Activated T-cell treated with anti-CD3 and anti-CD28 coated beads, Interleukin-2, amount 50 U/mL, for 48 hours (primary cell): ENCODE data around the gene ECM1.

Experiments
- DNase-seq, 2 experiments: peaks; one replicate each; pipeline ENCODE4 v3.0.0-alpha.2; 2020

The ECM1 gene

DNA sequence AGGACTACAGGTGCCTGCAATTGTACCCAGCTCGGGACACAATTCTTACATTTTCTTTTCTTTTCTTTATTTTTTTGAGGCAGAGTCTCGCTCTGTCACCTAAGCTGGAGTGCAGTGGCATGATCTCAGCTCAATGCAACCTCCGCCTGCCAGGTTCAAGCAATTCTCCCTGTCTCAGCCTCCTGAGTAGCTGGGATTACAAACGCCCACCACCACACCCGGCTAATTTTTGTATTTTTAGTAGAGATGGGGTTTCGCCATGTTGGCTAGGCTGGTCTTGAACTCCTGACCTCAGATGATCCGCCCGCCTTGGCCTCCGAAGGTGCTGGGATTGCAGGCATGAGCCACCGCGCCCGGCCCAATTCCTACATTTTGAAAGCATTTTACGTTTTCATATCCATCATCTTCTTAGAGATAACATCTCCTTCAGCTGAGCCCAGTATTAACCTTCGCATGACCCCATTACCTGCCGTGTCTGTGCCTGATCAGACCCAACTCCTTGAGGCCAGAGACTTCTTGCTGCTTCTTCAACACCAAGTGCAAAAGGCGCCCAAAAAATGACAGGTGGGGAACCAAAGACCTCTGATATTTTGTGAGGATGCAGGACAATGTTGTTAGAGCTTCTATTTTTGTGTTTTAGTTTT is 38.5 kb downstream of the ECM1 start:
- DNase-seq, result no peak

DNA sequence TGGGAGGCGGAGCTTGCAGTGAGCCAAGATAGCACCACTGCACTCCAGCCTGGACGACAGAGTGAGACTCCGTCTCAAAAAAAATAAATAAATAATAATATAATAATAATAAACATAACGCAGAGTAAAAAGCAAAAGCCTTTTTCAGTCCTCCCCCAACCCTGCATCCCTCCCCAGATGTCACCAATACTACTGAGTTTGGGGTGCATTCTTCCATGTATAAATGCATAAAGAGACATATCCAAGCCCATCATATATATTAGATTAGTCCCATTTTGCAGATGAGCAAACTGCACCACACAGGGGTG is 40.4 kb downstream of the ECM1 start:
- DNase-seq, result no peak

DNA sequence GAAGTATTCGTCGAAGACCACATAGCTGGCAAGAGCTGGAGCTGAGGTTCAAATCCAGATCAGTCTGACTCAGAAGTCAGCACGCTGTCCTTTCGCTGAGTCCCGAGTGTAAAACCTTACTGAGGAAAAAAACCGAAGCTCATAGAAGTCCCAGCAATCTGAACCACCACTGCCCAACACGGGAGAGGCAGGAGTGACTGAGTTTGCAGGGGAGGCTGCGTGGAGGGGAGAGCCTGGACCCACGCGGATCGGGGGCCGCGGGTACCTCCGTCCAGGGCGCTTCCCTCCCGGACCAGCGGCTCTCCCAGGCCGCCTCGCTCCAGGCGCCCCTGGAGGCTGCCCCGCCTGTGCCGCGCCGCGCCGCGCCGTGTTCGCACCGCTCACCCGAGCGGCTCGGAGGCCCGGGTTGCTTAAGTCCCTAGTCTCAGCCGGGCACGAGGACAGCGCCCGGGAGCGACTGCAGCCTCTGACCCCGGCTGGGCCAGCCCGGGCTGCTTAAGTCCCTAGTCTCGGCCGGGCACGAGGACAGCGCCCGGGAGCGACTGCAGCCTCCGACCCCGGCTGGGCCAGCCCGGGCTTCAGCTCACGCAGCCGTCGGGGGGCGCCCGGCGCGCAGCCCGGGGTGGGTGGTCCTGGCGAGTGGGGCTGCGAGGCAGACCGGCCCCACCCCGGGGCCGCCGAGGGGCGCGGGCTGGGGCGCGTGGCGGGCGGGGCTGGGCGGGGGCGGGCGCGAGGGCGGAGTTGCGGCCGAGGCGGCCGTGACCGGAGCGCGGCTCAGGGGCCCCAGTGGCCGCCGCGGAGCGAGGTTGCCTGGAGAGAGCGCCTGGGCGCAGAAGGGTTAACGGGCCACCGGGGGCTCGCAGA is 41.0 kb downstream of the ECM1 start, which contains the start of gene ADAMTSL4:
Gene ADAMTSL4 (plus strand): TSS at position 777 of the 864 bp plus-strand sequence. CDS start 2,881 bp downstream, outside the sequence.
- DNase-seq, result peak; percentile 54 to 65

DNA sequence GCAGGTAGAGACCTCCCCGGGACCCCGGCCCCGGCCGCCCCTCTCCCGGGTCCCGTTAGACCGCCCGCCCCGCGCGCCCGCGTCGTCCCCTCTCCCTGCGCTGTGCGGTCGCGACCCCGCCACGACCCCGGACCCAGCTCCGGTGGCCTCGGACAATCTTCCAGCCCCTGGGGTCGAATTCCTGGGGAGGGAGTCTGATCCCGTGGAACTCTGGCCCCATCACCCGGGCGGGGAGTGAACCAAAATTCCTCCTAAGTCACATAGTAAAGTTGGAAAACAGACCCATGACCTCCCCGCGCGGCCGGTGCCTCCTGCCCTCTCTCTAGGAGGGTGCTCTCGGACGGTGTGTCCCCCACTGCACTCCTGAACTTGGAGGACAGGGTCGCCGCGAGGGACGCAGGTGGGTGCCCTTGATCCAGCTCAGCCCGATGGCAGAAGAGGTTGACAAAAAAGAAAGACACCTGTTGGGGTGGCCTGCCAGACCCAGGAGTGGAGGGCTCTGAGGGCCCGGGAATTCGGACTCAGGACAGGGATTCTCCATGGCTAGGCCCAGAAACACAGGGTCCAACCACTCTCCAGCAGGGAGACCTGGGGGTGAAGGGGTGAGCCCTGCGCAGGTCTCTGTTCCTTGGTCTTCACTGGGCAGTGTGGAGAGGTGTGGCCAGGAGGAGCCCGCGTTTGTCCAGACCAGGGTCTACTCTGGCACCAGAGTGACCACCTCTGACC is 41.8 kb downstream of the ECM1 start:
- peak in 1 of 2 experiments; percentile 21 for DNase-seq

DNA sequence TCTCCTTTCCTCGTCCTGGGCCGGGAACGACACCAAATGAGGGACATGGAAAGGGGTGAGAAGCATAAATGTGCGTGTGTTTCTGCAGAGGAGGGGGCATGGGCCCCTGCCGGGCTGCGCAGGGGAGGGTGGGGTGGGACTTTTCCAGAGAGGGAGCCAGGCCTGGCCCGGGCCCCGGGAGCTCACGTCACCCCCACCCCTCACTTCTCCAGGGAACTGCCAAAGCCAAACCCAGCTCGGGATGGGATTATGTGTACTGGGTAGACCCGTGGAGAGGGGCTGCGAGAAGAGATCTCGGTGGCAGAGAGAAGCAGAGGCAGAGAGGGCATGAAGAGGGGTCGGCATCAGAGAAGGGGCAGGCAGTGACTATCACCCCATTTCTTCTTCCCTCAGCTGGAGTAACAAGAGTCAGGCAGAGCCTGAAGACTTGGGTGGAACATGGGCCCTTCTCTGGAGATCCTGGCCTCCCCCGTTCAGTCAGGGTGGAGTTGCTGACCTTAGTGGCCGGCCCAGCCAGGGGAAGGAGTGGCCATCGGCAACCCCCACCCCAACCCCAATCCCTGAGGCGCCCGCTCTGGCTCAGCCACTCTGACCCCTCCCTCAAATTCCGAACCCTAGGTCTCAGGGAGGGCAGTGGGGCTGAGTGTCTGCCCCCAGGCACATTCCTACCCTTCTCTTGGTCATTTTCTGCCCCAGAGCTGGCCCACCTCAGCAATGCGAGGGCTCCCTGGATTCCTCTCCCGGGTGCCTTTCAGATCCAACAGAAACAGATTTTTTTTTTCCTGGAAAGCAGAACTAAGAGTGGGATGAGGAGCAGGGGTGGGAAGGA is 42.5 kb downstream of the ECM1 start:
- DNase-seq, result peak in 1 of 2 experiments; percentile 23

DNA sequence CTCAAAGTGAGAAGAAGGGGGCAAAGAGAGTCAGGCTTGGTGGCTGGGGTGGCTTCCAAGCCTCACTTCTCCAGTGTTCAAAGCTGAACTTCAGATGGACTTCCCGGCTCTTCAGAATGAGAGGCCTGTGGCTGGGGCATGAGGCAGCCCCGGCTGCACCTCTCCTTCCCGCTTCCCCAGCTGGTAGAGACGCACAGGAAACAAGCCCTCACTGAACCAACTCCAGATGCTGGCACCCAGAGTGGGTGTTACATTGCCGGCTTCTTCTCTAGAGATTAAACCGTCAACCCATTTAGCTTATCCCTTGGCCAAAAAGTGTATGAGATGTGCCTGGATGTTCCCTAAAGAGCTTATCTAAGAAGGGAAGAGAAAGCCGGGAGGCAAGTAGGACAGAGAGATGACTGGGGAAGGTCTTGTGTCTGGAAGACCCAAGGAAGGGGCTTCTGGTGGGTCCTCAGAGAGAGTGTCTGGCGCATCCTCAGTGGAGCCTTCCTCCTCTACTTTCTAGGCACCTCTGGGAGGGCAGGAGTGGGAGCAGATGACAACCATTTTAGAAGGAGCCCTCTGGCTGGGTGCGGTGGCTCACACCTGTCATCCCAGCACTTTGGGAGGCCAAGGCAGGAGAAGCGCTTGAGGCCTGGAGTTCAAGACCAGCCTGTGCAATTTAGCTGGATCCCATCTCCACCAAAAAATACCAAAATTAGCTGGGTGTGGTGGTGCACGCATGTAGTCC is 43.3 kb downstream of the ECM1 start:
- DNase-seq, result peak; percentile 39 to 43

DNA sequence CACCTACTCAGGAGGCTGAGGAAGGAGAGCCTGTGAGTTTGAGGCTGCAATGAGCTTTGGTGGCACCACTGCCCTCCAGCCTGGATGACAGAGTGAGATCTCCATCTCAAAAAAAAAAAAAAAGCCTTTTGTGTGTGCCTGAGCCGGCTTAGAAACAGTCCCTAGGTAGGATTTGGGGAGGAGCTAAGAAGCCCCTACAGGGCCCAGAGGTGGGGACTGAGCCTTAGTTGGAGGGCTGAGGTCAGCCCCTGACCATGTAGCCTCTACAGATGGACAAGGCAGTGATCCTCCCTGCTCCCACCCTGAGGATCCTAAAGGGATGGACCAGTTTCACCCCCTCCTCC is 43.8 kb downstream of the ECM1 start:
- peak in 1 of 2 experiments; percentile 17 for DNase-seq

DNA sequence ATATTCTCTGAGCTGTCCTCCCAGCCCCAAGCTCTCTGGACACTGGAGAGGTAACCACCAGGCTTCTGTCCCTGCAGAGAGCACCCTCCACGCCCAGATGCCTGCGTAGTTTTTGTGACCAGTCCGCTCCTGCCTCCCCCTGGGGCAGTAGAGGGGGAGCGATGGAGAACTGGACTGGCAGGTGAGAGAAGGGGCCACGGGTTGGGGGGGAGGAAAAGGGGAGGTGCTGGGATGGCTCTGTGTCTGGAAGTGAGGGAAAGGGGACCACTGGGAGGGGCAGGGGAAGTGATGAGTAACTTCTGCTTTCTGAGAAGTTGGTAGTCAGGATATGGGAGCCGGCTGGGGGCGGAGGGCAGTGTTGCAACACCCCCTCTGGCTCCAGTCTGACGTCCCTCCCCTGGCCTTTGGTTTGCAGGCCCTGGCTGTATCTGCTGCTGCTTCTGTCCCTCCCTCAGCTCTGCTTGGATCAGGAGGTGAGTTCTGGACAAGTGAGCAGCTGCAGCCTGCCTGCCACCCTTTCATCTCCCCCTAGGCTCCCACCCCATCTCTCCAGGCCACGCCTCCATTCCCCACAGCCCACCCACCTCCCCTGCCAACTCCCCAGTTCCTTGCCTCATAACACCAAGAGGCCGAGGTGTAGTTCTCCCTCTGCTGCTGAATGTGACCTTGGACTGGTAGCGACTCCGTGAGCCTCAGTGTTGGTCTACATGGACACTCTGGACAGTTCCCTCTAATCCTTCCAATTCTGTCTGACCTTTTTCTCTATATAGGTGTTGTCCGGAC is 44.4 kb downstream of the ECM1 start:
- peak in 1 of 2 experiments; percentile 48 for DNase-seq

DNA sequence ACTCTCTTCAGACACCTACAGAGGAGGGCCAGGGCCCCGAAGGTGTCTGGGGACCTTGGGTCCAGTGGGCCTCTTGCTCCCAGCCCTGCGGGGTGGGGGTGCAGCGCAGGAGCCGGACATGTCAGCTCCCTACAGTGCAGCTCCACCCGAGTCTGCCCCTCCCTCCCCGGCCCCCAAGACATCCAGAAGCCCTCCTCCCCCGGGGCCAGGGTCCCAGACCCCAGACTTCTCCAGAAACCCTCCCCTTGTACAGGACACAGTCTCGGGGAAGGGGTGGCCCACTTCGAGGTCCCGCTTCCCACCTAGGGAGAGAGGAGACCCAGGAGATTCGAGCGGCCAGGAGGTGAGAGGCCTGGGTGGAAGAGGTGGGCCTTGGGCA is 45.0 kb downstream of the ECM1 start:
- no peak for DNase-seq

DNA sequence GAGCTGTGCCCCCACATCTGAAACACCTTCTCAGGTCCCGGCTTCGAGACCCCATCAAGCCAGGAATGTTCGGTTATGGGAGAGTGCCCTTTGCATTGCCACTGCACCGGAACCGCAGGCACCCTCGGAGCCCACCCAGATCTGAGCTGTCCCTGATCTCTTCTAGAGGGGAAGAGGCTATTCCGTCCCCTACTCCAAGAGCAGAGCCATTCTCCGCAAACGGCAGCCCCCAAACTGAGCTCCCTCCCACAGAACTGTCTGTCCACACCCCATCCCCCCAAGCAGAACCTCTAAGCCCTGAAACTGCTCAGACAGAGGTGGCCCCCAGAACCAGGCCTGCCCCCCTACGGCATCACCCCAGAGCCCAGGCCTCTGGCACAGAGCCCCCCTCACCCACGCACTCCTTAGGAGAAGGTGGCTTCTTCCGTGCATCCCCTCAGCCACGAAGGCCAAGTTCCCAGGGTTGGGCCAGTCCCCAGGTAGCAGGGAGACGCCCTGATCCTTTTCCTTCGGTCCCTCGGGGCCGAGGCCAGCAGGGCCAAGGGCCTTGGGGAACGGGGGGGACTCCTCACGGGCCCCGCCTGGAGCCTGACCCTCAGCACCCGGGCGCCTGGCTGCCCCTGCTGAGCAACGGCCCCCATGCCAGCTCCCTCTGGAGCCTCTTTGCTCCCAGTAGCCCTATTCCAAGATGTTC is 45.6 kb downstream of the ECM1 start:
- DNase-seq, result no peak

DNA sequence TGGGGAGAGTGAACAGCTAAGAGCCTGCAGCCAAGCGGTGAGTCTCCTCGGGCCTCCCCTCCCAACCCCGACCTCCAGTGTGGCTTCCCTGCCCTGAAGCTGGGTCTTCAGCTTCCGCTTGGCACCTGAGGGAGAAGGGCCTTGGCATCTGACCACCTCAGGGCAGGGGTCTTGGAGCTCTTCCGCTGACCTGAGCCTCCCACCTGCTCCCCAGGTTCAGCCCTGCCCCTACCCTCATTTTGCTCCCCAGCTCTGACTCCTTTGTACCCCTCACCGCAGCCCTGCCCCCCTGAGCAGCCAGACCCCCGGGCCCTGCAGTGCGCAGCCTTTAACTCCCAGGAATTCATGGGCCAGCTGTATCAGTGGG is 46.2 kb downstream of the ECM1 start:
- DNase-seq, result no peak

DNA sequence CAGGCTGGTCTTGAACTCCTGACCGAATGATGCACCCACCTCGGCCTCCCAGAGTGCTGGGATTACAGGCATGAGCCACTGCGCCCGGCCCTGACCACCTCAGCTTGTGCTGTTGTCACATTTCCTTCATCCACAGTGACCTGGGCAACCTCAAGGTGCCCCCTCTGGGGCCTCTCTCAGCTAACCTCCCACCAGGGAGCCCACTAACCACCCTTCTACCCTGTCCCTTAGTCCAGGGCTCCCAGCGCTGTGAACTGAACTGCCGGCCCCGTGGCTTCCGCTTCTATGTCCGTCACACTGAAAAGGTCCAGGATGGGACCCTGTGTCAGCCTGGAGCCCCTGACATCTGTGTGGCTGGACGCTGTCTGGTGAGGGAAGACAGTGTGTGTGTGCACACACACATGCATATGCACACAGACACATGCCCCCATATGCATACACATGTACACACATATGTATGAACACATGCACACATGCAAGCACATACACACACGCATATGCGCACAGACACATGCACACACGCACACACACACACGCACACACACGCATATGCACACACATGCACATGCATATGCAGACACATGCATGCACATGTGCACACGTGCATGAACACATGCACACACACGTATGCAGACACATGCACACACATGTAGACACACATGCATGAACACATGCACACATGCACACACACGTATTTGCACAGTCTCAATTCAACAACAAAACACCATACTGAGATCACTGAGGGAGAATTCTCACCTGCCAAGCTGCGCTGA is 47.5 kb downstream of the ECM1 start:
- no peak for DNase-seq

DNA sequence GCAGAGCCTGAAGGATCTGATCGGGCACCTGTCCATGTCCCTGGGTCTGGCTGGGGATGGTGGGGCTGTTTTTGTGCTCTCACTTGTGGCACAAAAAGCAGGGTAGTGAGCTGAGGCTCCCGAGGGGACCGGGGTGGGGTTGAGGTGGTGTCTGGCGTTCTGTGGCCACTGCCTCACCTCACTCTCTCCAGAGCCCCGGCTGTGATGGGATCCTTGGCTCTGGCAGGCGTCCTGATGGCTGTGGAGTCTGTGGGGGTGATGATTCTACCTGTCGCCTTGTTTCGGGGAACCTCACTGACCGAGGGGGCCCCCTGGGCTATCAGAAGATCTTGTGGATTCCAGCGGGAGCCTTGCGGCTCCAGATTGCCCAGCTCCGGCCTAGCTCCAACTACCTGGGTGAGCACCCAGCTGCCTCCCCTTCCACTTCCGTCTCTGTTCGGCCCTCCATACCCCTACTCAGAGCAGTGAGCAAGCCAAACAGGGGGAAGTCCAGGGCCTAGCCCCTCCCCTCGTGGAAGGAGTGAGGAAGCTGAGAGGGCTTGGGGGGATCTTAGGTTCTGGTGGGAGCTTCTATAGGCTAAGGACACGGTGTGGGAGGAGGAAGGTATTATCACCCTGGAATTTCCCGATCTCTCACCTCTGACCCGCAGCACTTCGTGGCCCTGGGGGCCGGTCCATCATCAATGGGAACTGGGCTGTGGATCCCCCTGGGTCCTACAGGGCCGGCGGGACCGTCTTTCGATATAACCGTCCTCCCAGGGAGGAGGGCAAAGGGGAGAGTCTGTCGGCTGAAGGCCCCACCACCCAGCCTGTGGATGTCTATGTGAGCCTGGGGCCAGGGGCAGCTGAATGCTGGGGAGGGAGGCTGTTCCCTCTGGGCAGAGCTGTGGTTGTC is 48.3 kb downstream of the ECM1 start:
- no peak for DNase-seq

DNA sequence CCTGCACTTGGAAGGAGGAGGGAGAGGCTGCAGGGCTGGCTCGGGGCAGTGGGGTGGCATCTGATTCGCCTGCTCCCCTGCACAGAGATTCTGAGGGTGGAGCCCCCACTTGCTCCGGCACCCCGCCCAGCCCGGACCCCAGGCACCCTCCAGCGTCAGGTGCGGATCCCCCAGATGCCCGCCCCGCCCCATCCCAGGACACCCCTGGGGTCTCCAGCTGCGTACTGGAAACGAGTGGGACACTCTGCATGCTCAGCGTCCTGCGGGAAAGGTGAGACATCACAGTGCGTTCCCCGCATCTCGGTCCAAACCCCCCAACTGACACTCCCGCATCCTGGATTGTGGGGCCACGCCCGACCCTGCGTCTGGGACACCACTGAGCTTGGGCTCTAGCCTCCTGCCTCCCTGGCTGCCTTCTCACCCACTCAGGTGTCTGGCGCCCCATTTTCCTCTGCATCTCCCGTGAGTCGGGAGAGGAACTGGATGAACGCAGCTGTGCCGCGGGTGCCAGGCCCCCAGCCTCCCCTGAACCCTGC is 49.2 kb downstream of the ECM1 start:
- DNase-seq, result no peak

DNA sequence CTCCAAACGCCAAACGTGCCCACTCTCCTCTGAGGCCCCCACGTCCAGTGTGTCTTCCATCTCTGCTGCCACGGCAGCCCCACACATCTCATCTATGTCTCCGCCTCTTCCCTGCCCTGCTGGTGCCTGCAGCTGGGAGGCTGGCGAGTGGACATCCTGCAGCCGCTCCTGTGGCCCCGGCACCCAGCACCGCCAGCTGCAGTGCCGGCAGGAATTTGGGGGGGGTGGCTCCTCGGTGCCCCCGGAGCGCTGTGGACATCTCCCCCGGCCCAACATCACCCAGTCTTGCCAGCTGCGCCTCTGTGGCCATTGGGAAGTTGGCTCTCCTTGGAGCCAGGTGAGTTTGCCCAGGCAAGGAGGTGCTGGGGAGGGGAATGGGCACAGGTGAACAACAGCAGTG is 49.9 kb downstream of the ECM1 start:
- DNase-seq, result no peak

DNA sequence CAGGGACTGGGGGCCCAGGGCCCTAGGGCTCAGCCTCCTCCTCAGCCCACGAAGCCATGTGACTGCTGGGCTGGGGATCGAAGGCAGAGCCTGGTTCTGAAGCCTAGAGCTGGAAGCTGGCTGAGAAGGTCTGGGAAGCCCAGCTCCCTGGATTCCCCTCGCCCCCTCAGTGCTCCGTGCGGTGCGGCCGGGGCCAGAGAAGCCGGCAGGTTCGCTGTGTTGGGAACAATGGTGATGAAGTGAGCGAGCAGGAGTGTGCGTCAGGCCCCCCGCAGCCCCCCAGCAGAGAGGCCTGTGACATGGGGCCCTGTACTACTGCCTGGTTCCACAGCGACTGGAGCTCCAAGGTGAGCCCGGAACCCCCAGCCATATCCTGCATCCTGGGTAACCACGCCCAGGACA is 50.4 kb downstream of the ECM1 start:
- DNase-seq, result no peak

DNA sequence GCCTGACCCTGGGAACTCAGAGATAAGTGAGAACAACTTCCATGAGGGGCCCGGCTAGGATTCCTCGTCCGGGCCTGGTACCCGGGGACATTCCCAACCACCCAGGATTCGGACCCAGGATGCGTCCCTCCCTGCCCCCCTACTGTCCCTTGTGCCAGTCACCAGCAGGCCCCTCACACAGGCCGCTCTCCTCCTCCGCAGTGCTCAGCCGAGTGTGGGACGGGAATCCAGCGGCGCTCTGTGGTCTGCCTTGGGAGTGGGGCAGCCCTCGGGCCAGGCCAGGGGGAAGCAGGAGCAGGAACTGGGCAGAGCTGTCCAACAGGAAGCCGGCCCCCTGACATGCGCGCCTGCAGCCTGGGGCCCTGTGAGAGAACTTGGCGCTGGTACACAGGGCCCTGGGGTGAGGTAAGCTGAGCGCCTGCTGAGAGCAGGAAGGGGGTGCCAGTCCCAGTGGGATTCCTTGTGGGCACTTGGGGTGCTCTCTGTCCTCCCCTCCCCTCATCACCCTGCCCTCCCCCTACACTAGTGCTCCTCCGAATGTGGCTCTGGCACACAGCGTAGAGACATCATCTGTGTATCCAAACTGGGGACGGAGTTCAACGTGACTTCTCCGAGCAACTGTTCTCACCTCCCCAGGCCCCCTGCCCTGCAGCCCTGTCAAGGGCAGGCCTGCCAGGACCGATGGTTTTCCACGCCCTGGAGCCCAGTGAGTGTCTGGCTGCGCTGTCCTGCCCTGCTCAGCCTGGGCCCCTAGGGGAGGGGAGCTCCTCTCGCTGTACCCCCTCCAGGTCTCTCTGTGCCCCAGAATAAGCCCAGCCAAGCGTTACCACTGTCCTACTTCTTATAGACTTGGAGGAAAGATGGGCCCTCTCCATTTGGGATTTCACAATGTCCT is 51.1 kb downstream of the ECM1 start:
- DNase-seq, result no peak

DNA sequence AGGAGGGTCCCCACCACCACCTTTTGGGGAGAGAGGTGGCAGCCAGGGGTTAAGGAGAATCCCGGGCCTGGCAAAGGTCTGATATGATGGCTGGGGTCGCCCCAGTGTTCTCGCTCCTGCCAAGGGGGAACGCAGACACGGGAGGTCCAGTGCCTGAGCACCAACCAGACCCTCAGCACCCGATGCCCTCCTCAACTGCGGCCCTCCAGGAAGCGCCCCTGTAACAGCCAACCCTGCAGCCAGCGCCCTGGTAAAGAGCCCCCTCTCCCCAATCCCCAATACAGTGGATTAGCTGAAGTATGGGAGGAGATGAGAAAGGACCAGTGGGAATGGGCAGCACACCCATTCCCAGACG is 51.7 kb downstream of the ECM1 start:
- DNase-seq, result no peak
